HG02938 (cell line): Measurements from ENCODE around the gene CYP2D6.
"Not testable (repeated sequence)": the region's sequence is repeated elsewhere in the genome, so short reads cannot be mapped to it uniquely, and the experiment has no call there.

Source experiments
- ATAC-seq: cut with Tn5 transposase; IDR thresholded peaks from one replicate; pipeline ENCODE4 v1.9.1; 2021; ENCODE audit warnings: mild to moderate bottlenecking, moderate library complexity; ENCODE audit not compliant: unreplicated experiment

CYP2D6 gene

DNA sequence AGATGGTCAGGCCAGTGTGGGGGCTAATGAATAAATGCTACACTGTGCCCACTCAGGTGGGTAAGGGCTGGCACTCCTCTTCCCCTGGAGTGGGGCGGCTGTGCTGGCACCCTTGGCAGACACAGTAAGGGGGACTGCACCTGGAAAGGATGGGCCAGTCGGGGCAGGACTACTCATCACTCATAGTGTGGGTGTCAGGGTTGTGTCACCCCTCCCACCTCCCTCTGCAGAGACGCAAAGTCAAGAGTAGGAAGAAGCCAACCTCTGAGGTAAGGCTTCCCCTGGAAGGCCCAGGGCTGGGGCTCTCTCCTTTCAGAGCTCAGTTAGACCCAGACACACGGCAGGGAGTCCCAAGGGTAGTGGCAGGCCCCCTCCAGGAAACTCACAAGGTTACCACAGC is 5.1 kb upstream of the CYP2D6 start:
- ATAC-seq = not testable (repeated sequence)

DNA sequence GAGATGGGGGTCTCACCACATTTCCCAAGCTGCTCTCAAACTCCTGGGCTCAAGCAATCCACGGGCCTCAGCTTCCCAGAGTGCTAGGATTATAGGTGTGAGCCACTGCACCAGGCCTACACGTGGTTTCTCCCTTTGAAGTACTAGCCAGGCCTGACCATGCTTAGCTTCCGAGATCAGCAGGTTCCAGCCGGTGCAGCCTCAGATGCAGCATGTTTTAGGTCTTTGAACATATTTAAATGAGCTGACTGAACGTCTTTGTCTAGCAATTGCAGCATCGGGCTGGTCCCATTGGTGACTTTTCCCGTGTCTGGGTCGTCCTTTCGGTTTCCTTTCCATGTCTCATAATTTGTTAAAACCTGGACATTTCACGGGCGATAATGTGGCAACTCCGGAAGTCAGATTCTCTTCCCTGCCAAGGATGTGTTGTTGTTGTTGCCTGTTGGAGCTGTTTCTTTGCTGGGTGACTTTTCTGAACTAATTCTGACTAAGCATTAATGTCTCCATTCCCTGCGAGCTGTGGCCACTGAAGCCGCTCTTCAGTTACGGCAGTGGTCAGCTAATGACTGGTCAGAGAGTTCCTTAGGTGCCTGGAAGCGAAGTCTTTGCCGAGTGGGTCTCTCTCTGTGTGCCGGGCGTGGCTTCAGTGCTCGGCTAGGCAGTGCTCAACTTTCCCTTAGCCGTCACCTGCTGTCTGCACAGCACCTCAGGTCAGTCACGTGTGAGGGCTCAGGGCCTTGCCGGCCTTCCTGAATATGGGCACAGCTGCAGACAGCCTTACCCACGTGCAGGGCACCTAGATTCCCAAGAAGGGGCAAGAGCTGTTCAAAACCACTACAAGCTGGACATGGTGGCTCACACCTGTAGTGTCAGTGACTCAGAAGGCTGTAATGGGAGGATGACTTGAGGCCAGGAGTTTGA is 3.8 kb upstream of the CYP2D6 start:
- no peak for ATAC-seq

- ATAC-seq = no peak
Observed at GRCh38 chr22:42132457-42132856, 1.8 kb upstream of the CYP2D6 start.

- ATAC-seq = no peak
Observed at GRCh38 chr22:42131562-42131961, 952 bp upstream of the CYP2D6 start.

GRCh38 chr22:42130182-42130581 is 428 bp downstream of the CYP2D6 start:
- not testable (repeated sequence) for ATAC-seq

DNA sequence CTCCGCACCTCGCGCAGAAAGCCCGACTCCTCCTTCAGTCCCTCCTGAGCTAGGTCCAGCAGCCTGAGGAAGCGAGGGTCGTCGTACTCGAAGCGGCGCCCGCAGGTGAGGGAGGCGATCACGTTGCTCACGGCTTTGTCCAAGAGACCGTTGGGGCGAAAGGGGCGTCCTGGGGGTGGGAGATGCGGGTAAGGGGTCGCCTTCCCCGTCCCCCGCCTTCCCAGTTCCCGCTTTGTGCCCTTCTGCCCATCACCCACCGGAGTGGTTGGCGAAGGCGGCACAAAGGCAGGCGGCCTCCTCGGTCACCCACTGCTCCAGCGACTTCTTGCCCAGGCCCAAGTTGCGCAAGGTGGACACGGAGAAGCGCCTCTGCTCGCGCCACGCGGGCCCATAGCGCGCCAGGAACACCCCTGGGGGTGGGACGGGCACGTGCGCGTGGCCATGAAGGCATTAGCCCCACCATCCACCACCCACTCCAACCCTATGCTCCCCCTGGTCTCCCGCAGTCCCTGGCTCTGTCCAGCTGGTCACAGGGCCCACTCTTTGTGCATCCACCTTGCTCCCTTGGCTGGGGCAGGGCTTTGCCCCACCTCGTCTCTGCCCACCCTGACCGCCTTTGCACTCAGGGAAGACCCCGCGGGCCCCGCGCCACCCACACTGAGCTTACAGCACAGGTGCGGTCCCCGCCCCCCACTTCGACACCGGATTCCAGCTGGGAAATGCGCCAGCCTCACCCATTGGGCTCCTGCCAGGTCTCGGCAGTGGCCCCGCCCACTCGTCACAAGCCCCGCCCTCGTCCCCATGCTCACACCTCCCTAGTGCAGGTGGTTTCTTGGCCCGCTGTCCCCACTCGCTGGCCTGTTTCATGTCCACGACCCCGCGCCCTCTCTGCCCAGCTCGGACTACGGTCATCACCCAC is 1.6 kb downstream of the CYP2D6 start:
- ATAC-seq = not testable (repeated sequence)

GRCh38 chr22:42128007-42128406 is 2.6 kb downstream of the CYP2D6 start:
- ATAC-seq = not testable (repeated sequence)

- no peak for ATAC-seq
Observed at GRCh38 chr22:42127606-42128005, 3.0 kb downstream of the CYP2D6 start.

- ATAC-seq = not testable (repeated sequence)
Observed at GRCh38 chr22:42123529-42123928, 7.1 kb downstream of the CYP2D6 start.

GRCh38 chr22:42120231-42121021 is 10.2 kb downstream of the CYP2D6 start:
- not testable (repeated sequence) for ATAC-seq

DNA sequence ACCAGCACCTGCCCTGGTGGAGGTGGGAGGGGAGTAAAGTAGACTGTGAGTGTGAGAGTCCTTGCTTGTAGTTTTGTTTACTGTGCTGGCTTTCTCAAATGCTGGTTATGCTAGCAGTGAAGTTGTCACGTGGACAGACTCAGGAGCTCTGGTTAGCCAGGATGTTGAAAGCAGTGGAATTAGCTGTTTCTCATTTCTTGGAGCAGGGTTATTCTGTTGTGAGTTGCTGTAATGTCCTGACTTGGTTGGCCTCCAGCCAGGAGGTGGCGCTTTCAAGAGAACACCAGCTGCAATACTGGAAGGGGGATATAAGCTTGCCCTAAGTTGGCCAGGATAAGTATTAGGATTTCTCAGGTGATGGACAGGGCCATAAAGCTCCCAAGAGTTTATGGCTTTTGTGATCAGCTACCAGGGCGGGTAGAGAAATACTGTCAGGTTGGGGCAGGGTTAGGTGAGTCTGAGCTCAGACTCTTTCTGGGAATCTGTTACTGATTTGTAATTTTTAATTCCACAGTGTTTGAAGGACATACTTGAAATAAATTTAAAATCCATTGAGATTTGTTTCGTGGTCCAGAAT is 13.7 kb downstream of the CYP2D6 start:
- ATAC-seq = no peak

- ATAC-seq = not testable (repeated sequence)
Observed at GRCh38 chr22:42115420-42115830, 15.2 kb downstream of the CYP2D6 start.

- no peak for ATAC-seq
Observed at GRCh38 chr22:42114721-42115120, 15.9 kb downstream of the CYP2D6 start.

DNA sequence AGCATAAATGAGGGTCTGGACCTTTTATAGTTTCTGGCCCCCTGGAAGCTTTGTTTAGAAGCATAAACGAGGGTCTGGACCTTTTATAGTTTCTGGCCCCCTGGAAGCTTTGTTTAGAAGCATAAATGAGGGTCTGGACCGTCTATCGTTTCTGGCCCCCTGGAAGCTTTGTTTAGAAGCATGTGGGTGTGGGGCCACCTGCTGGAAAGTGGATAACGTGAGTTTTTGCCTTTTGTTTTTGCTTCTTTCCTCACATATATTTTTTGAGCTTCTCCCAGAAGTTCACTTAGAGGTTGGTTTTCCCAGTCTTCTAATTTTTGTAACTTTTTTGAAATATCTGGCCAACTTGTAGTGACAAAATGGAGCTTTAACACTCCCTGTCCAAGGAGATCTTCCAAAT is 17.8 kb downstream of the CYP2D6 start:
- ATAC-seq = not testable (repeated sequence)

DNA sequence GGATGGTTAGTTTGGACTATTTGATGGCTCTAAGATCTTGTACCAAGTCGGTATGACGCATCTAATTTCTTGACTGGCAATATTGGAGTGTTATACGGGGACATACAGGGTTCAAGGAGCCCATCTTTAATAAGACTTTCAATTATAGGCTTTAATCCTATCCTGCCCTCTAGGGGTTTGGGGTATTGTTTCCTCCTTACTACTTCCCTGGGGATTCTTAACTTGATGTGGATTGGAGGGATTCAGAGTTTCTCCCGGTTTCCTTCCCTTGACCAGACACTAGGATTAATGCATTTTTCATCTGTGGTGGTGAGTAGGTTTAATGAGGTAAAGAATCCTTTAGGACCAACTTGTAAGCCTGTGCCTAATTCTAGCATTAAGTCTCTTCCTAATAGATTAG is 18.8 kb downstream of the CYP2D6 start:
- ATAC-seq = no peak

GRCh38 chr22:42108848-42109247 is 21.8 kb downstream of the CYP2D6 start:
- ATAC-seq = no peak

DNA sequence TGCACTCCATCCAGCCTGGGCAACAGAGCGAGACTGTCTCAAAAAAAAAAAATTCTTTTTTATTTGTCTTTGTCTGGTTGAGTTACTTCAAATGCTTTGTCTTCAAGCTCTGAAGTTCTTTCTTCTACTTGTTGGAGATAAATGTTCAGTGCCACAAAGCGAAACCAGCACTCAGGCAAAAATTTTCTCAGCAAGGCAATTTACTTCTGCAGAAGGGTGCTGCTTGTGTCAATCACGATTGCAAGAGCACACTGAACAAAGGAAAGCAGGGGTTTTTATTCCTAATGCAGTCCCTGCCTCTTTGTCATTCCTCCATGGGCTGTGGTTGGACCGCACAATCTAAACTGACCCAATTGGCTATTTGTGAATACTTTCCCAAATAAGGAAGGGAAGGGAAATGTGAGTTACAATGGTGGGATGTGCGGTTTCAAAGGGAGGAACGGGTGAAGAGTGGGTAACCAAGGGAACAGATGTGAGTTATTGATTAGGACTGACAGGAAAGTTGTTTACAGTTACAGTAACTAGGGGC is 26.2 kb downstream of the CYP2D6 start:
- not testable (repeated sequence) for ATAC-seq

DNA sequence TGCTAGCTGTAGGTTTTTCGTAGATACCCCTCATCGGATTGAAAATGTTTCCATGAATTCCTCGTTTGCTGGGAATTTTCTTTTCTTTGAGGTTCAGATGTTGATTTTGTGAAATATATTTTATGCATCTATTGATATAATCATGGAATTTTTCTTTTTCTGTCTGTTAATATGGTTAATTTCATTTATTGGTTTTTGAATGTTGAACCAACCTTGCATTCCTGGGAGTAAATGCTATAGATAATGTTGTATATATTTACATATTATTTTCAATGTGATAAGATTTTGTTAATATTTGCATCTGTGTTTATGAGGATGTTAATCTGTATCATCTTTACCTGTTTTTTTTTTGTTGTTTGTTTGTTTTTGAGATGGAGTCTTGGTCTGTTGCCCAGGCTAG is 29.4 kb downstream of the CYP2D6 start:
- ATAC-seq = no peak

DNA sequence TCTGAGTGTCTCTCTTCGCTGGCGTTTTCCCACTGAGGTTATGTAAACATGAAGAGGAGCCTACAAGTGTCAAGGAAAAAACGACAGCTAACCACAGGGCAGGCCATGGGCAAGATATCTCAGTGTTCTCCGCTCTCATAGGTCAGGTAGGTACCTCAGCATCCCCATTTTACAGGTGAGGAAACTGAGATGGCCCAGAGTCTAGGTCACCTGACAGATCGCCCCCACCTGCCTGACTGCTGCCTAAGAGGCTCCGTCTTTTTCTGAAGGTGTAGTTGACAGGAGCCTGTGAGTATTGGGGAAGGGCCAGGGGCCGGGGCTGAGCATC is 39.2 kb downstream of the CYP2D6 start:
- ATAC-seq = no peak
